ENCODE results near the gene BCL7B. TPM values are rescaled to one million over a fixed set of nuclear protein-coding genes. Genes with fewer than 3 reads are reported as not detected.
"Not testable (repeated sequence)": the region's sequence is repeated elsewhere in the genome, so short reads cannot be mapped to it uniquely, and the experiment has no call there.

The BCL7B gene
- total RNA-seq, 5 donors from 2014 or later (not counting 1 experiment from before 2014, with no cell fraction given): 56.3 to 106 (median 63.8) TPM

- no peaks in the 10 kb centered on the region for H3K36me3 ChIP-seq (ENCODE audit: control insufficient read depth in 2 of 2, extremely low read depth in 1 of 2, insufficient read depth in 1 of 2, low read length in 1 of 2)
- ChIA-PET CTCF (interaction anchor here (0.6 to 1.1 kb wide), 2 partner anchors 10 to 98 kb away, joined by 6 to 9 read pairs; no protein-coding TSS in a partner anchor), POLR2A (interaction anchor here (0.6 to 0.7 kb wide), 2 partner anchors 113 to 134 kb away, joined by 4 to 10 read pairs; no protein-coding TSS in a partner anchor)
- no peaks in the 10 kb centered on the region for H3K9me3 Mint-ChIP-seq
- H3K27me3 Mint-ChIP-seq: no peaks in the 10 kb centered on the region
- peaks cover 4 to 10% (median 9%) of the 10 kb centered on the region in 3 donors for H3K4me1 Mint-ChIP-seq
- H3K27me3 ChIP-seq (replicated peaks in 1 of 2; ENCODE audit: control insufficient read depth in 2 of 2, extremely low read depth in 1 of 2, insufficient read depth in 2 of 2, low read length in 1 of 2): no peaks in the 10 kb centered on the region
- no peak overlapping the region for H3K27ac ChIP-seq (ENCODE audit: low read length)
- no peak overlapping the region for H3K4me3 ChIP-seq (ENCODE audit: control insufficient read depth in 1 of 2, extremely low read depth in 1 of 2, low read length in 1 of 2)
- peaks cover 0 to 3% of the 10 kb centered on the region in 2 experiments for H3K4me1 ChIP-seq (ENCODE audit: control insufficient read depth in 1 of 2, extremely low read depth in 1 of 2, insufficient read depth in 2 of 2, low read length in 2 of 2)
- ATAC-seq (replicated peaks in 1 of 4) (no peak), DNase-seq (no peak)
- 93% methylated on average over 2 of the region's 2 CpGs for WGBS (ENCODE audit: insufficient coverage)
- H3K36me3 Mint-ChIP-seq: no peaks in the 10 kb centered on the region
- no peaks in the 10 kb centered on the region for H3K9me3 ChIP-seq
- H3K4me3 Mint-ChIP-seq: no peak overlapping the region
- H3K27ac Mint-ChIP-seq: no peak overlapping the region
These were observed 27.7 kb upstream of the BCL7B start for GRCh38 chr7:73585196-73585595.

DNA sequence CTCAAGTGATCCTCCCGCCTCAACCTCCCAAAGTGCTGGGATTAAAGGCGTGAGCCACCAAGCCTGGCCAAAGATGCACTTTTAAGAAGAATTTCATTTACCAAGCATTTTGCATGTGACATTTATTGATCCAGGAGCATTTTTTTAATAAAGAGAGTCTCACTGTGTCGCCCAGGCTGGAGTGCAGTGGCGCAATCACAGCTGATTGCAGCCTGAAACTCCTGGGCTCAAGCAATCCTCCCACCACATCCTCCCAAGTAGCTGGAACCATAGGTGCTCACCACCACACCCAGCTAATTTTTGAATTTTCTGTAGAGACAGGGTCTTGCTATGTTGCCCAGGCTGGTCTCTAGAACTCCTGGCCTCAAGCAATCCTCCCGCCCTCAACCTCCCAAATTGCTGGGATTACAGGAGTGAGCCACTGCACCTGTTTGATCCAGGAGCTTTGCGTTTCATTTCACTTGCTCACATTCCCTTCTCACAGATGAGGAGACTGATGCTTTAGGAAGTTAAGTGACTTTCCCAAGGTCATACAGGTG, 25.2 kb upstream of the BCL7B start:
- Mint-ChIP-seq H3K36me3 (no peaks in the 10 kb centered on the region), H3K9me3 (no peaks in the 10 kb centered on the region), H3K27ac (no peak overlapping the region), H3K4me1 (peaks cover 10 to 18% (median 18%) of the 10 kb centered on the region in 3 donors), H3K4me3 (no peak overlapping the region), H3K27me3 (no peaks in the 10 kb centered on the region)
- WGBS (ENCODE audit: insufficient coverage): 86% methylated on average over 4 of the region's 6 CpGs
- CTCF ChIA-PET: no interaction called here
- Histone ChIP-seq H3K27me3 (replicated peaks in 1 of 2; ENCODE audit: control insufficient read depth in 2 of 2, extremely low read depth in 1 of 2, insufficient read depth in 2 of 2, low read length in 1 of 2) (no peaks in the 10 kb centered on the region), H3K4me3 (ENCODE audit: control insufficient read depth in 1 of 2, extremely low read depth in 1 of 2, low read length in 1 of 2) (no peak overlapping the region), H3K27ac (ENCODE audit: low read length) (no peak overlapping the region), H3K9me3 (no peaks in the 10 kb centered on the region), H3K4me1 (ENCODE audit: control insufficient read depth in 1 of 2, extremely low read depth in 1 of 2, insufficient read depth in 2 of 2, low read length in 2 of 2) (peaks cover 4 to 13% of the 10 kb centered on the region in 2 experiments), H3K36me3 (ENCODE audit: control insufficient read depth in 2 of 2, extremely low read depth in 1 of 2, insufficient read depth in 1 of 2, low read length in 1 of 2) (no peaks in the 10 kb centered on the region)
- DNase-seq: no peak
- POLR2A ChIA-PET: interaction anchor here in 1 of 2 donors (0.7 kb wide), 1 partner anchor 60 kb away, joined by 5 read pairs; the partner anchor contains the start of gene BAZ1B
- no peak for ATAC-seq (replicated peaks in 1 of 4)

GRCh38 chr7:73581006-73581405, 23.5 kb upstream of the BCL7B start:
- H3K4me1 ChIP-seq (ENCODE audit: control insufficient read depth in 1 of 2, extremely low read depth in 1 of 2, insufficient read depth in 2 of 2, low read length in 2 of 2): peaks cover 10 to 27% of the 10 kb centered on the region in 2 experiments
- H3K27ac Mint-ChIP-seq; ATAC-seq (replicated peaks in 1 of 4); H3K36me3 ChIP-seq (ENCODE audit: control insufficient read depth in 2 of 2, extremely low read depth in 1 of 2, insufficient read depth in 1 of 2, low read length in 1 of 2); H3K27me3 Mint-ChIP-seq; H3K27ac ChIP-seq (ENCODE audit: low read length); POLR2A ChIA-PET; H3K4me3 ChIP-seq (ENCODE audit: control insufficient read depth in 1 of 2, extremely low read depth in 1 of 2, low read length in 1 of 2); DNase-seq; H3K27me3 ChIP-seq (replicated peaks in 1 of 2; ENCODE audit: control insufficient read depth in 2 of 2, extremely low read depth in 1 of 2, insufficient read depth in 2 of 2, low read length in 1 of 2); H3K4me3 Mint-ChIP-seq; CTCF ChIA-PET; H3K9me3 Mint-ChIP-seq; H3K36me3 Mint-ChIP-seq; H3K9me3 ChIP-seq: not testable (repeated sequence)
- 100% methylated on average over 3 of the region's 9 CpGs for WGBS (ENCODE audit: insufficient coverage)
- peaks cover 17 to 26% (median 22%) of the 10 kb centered on the region in 3 donors for H3K4me1 Mint-ChIP-seq

DNA sequence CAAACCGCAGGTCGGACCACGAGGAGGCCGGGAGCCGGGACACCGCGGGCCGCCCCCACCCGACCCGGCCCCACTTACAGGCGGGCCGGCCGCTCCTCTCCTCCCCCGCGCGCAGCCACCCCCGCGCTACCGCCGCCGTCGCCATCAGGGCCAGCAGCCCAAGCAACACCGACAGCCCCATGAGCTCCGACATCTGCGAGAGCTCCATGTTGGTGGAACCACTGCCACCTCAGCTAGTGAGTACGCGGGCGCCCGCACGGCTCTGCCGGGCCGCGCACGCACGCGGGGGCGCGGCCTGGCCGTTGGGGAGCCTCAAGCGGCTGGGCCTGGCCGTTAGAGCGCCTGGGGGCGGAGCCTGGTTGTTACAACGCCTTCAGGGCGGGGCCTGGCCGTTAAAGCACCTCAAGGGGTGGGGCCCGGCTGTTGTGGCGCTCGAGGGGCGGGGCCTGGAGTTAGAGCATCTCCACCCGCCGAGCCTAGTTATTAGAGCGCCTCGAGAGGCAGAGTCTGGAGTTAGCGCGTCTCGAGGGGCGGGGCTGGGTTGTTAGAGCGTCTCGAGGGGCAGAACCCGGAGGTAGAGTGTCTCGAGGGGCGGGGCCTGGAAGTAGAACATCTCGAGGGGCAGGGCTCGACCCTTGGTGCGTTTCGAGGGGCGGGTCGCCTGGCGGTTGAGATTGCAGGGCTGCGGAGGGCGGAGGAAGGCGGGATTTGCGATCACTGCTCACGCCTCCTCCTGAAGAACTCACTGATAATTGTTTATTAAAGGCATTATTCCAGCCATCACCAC, 21.0 kb upstream of the BCL7B start, which contains the start of gene TBL2:
TSS of gene TBL2 (minus strand) at position 238 of the 787 bp plus-strand sequence. CDS start at position 208, 30 bp downstream.
- 0% methylated on average over 61 of the region's 75 CpGs for WGBS (ENCODE audit: insufficient coverage)
- H3K27me3 ChIP-seq (replicated peaks in 1 of 2; ENCODE audit: control insufficient read depth in 2 of 2, extremely low read depth in 1 of 2, insufficient read depth in 2 of 2, low read length in 1 of 2): no peaks in the 10 kb centered on the region
- H3K27me3 Mint-ChIP-seq: no peaks in the 10 kb centered on the region
- no peaks in the 10 kb centered on the region for H3K9me3 Mint-ChIP-seq
- POLR2A ChIA-PET: interaction anchor here (0.5 to 1.3 kb wide), 13 partner anchors 11 to 248 kb away, joined by 3 to 17 read pairs (median 5); partner anchors contain the start of genes BAZ1B (in 1 of the 2) and BCL7B (in 1 of the 2)
- peak within 1 kb of the TSS; percentile 85 to 90 for H3K4me3 ChIP-seq (ENCODE audit: control insufficient read depth in 1 of 2, extremely low read depth in 1 of 2, low read length in 1 of 2)
- H3K9me3 ChIP-seq: no peaks in the 10 kb centered on the region
- peaks cover 10 to 27% of the 10 kb centered on the region in 2 experiments for H3K4me1 ChIP-seq (ENCODE audit: control insufficient read depth in 1 of 2, extremely low read depth in 1 of 2, insufficient read depth in 2 of 2, low read length in 2 of 2)
- peak within 1 kb of the TSS; percentile 94 to 99 (median 95) for H3K4me3 Mint-ChIP-seq
- H3K27ac Mint-ChIP-seq: peak within 1 kb of the TSS; percentile 99 to 100
- H3K27ac ChIP-seq (ENCODE audit: low read length): peak within 1 kb of the TSS; percentile 84
- peak; percentile 89 to 96 (median 90) for ATAC-seq (replicated peaks in 1 of 4)
- peaks cover 14% of the 10 kb centered on the region for H3K36me3 Mint-ChIP-seq
- peaks cover 4 to 18% of the 10 kb centered on the region in 2 donors for H3K36me3 ChIP-seq (ENCODE audit: control insufficient read depth in 2 of 2, extremely low read depth in 1 of 2, insufficient read depth in 1 of 2, low read length in 1 of 2)
- peaks cover 17 to 31% (median 27%) of the 10 kb centered on the region in 3 donors for H3K4me1 Mint-ChIP-seq
- CTCF ChIA-PET: interaction anchor here (0.6 to 1.7 kb wide), 7 partner anchors 12 to 264 kb away, joined by 4 to 6 read pairs (median 5); partner anchors contain the start of gene METTL27 (in 1 of the 2)
- peak; percentile 97 to 99 (median 99) for DNase-seq

- Mint-ChIP-seq H3K36me3 (peaks cover 21% of the 10 kb centered on the region), H3K27me3 (no peaks in the 10 kb centered on the region), H3K4me3 (peak overlapping the region; percentile 94 to 99 (median 95)), H3K27ac (peak overlapping the region; percentile 58 to 81), H3K9me3 (no peaks in the 10 kb centered on the region), H3K4me1 (peaks cover 17 to 31% (median 27%) of the 10 kb centered on the region in 3 donors)
- Histone ChIP-seq H3K4me1 (ENCODE audit: control insufficient read depth in 1 of 2, extremely low read depth in 1 of 2, insufficient read depth in 2 of 2, low read length in 2 of 2) (peaks cover 10 to 28% of the 10 kb centered on the region in 2 experiments), H3K27ac (ENCODE audit: low read length) (peak overlapping the region; percentile 76), H3K27me3 (replicated peaks in 1 of 2; ENCODE audit: control insufficient read depth in 2 of 2, extremely low read depth in 1 of 2, insufficient read depth in 2 of 2, low read length in 1 of 2) (no peaks in the 10 kb centered on the region), H3K9me3 (no peaks in the 10 kb centered on the region), H3K4me3 (ENCODE audit: control insufficient read depth in 1 of 2, extremely low read depth in 1 of 2, low read length in 1 of 2) (peak overlapping the region; percentile 85 to 90), H3K36me3 (ENCODE audit: control insufficient read depth in 2 of 2, extremely low read depth in 1 of 2, insufficient read depth in 1 of 2, low read length in 1 of 2) (peaks cover 7 to 25% of the 10 kb centered on the region in 2 donors)
- POLR2A ChIA-PET: interaction anchor here (0.5 to 1.3 kb wide), 13 partner anchors 10 to 249 kb away, joined by 3 to 17 read pairs (median 5); partner anchors contain the start of genes BAZ1B (in 1 of the 2) and BCL7B (in 1 of the 2)
- ATAC-seq (replicated peaks in 1 of 4): peak in 2 of 4 experiments; percentile 1 to 3
- CTCF ChIA-PET: interaction anchor here (0.6 to 1.7 kb wide), 7 partner anchors 12 to 264 kb away, joined by 4 to 6 read pairs (median 5); partner anchors contain the start of gene METTL27 (in 1 of the 2)
- no peak for DNase-seq
- WGBS (ENCODE audit: insufficient coverage): 15% methylated on average over 28 of the region's 32 CpGs
These were observed 20.3 kb upstream of the BCL7B start for GRCh38 chr7:73577627-73578341.

All from T-cell (primary cell).